Activated T-cell treated with anti-CD3 and anti-CD28 coated beads, Interleukin-2, amount 50 U/mL, for 24 hours (primary cell): ENCODE data around the gene PPP1R13B.

Source experiments
- DNase-seq: peaks from one replicate; pipeline ENCODE4 v3.0.0-alpha.2; 2020
- H3K27ac Mint-ChIP-seq: 2 replicates; pipeline ENCODE4 v1.8.0; 2020; ENCODE audit warnings: mild to moderate bottlenecking, mixed read lengths
- H3K27me3 Mint-ChIP-seq: 2 replicates; pipeline ENCODE4 v1.8.0; 2020; ENCODE audit warnings: mixed read lengths
- H3K36me3 Mint-ChIP-seq: 2 replicates; pipeline ENCODE4 v1.8.0; 2020; ENCODE audit warnings: low read depth, mixed read lengths
- H3K4me1 Mint-ChIP-seq: 2 replicates; pipeline ENCODE4 v1.8.0; 2020; ENCODE audit warnings: low read depth, mixed read lengths
- H3K4me3 Mint-ChIP-seq: 2 replicates; pipeline ENCODE4 v1.8.0; 2020; ENCODE audit warnings: mild to moderate bottlenecking, moderate library complexity, mixed read lengths
- H3K9me3 Mint-ChIP-seq: 2 replicates; pipeline ENCODE4 v1.8.0; 2020; ENCODE audit warnings: mixed read lengths

The PPP1R13B gene

GRCh38 chr14:103770902-103771301, 76.5 kb downstream of the PPP1R13B start:
- Mint-ChIP-seq H3K4me3 (no peak overlapping the region), H3K4me1 (no peaks in the 10 kb centered on the region), H3K9me3 (no peaks in the 10 kb centered on the region), H3K27me3 (no peaks in the 10 kb centered on the region), H3K36me3 (peaks cover 18% of the 10 kb centered on the region), H3K27ac (no peak overlapping the region)
- no peak for DNase-seq

- no peak for DNase-seq
- Mint-ChIP-seq H3K4me3 (no peak overlapping the region), H3K4me1 (peaks cover under 1% of the 10 kb centered on the region), H3K36me3 (peaks cover 15% of the 10 kb centered on the region), H3K27me3 (no peaks in the 10 kb centered on the region), H3K27ac (no peak overlapping the region), H3K9me3 (no peaks in the 10 kb centered on the region)
These were observed 76.9 kb downstream of the PPP1R13B start for GRCh38 chr14:103770500-103770899.

- Mint-ChIP-seq H3K9me3 (no peaks in the 10 kb centered on the region), H3K27ac (no peak overlapping the region), H3K36me3 (peaks cover 19% of the 10 kb centered on the region), H3K27me3 (no peaks in the 10 kb centered on the region), H3K4me1 (peaks cover 10% of the 10 kb centered on the region), H3K4me3 (no peak overlapping the region)
- no peak for DNase-seq
These were observed 80.0 kb downstream of the PPP1R13B start for GRCh38 chr14:103767336-103767894.

- Mint-ChIP-seq H3K36me3 (peaks cover 9% of the 10 kb centered on the region), H3K4me1 (peaks cover 10% of the 10 kb centered on the region), H3K4me3 (no peak overlapping the region), H3K27me3 (no peaks in the 10 kb centered on the region), H3K9me3 (no peaks in the 10 kb centered on the region), H3K27ac (no peak overlapping the region)
- DNase-seq, result no peak
These were observed 81.8 kb downstream of the PPP1R13B start for GRCh38 chr14:103765526-103765925.

- Mint-ChIP-seq H3K9me3 (no peaks in the 10 kb centered on the region), H3K36me3 (peaks cover 9% of the 10 kb centered on the region), H3K4me3 (no peak overlapping the region), H3K4me1 (peaks cover 10% of the 10 kb centered on the region), H3K27me3 (no peaks in the 10 kb centered on the region), H3K27ac (peak overlapping the region; percentile 53)
- no peak for DNase-seq
These were observed 83.5 kb downstream of the PPP1R13B start for GRCh38 chr14:103763730-103764488.

DNA sequence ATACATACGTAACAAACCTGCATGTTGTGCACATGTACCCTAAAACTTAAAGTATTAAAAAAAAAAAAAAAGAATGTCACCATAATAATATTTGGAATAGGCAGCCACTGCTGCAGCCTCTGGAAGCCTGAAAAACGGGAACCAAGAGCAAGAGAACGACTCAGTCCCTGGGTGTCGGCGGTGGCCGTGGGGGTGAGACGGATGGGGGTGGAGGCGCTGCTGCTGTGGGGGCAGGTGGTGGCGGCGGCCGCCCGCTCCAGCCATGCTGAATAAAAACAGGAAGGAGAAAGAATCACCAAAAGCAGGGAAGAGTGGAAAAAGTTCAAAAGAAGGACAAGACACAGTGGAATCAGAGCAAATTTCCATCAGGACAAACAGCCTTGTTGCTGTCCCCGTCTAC, 84.8 kb downstream of the PPP1R13B start:
- peaks cover 9% of the 10 kb centered on the region for H3K36me3 Mint-ChIP-seq
- H3K4me1 Mint-ChIP-seq, result peaks cover 10% of the 10 kb centered on the region
- no peak overlapping the region for H3K27ac Mint-ChIP-seq
- no peaks in the 10 kb centered on the region for H3K9me3 Mint-ChIP-seq
- H3K4me3 Mint-ChIP-seq, result no peak overlapping the region
- no peak for DNase-seq
- H3K27me3 Mint-ChIP-seq, result no peaks in the 10 kb centered on the region

GRCh38 chr14:103762036-103762435, 85.3 kb downstream of the PPP1R13B start:
- Mint-ChIP-seq H3K36me3 (peaks cover 9% of the 10 kb centered on the region), H3K27me3 (no peaks in the 10 kb centered on the region), H3K27ac (no peak overlapping the region), H3K4me3 (no peak overlapping the region), H3K9me3 (no peaks in the 10 kb centered on the region), H3K4me1 (peaks cover 10% of the 10 kb centered on the region)
- no peak for DNase-seq

DNA sequence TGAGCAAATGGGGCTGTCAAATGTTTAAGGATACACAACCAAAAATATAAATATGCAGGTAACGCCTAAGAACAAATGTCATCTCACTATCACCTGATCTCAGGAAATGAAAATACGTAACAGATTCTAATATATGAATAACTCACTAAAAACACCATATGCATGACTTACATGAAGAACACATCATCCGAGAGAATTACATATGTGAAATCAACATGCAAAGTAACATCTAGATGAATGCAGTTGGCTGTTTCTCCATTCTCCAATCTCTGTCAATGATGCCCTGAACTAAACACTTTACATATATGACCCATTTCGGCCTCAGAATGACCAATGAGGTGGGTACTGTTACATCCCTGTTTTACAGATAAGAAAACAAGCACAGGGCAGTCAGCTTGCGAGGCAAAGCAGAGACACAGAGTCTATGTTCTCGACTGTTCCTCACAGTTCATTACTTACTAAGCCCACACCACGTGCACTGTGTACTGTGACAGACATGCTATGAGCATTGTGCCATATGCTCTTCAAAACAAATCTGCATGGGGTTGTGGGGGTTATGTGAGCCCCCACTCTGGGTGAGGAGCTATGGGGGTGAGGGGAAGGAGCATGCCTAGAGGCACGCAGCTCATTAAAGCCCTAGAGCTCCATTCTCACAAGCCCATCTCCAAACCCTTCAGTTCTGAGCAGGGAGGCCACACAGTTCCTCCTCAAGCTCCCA, 89.2 kb downstream of the PPP1R13B start:
- Mint-ChIP-seq H3K9me3 (no peaks in the 10 kb centered on the region), H3K4me3 (no peak overlapping the region), H3K4me1 (peaks cover 4% of the 10 kb centered on the region), H3K27me3 (no peaks in the 10 kb centered on the region), H3K36me3 (peaks cover 8% of the 10 kb centered on the region), H3K27ac (no peak overlapping the region)
- no peak for DNase-seq

DNA sequence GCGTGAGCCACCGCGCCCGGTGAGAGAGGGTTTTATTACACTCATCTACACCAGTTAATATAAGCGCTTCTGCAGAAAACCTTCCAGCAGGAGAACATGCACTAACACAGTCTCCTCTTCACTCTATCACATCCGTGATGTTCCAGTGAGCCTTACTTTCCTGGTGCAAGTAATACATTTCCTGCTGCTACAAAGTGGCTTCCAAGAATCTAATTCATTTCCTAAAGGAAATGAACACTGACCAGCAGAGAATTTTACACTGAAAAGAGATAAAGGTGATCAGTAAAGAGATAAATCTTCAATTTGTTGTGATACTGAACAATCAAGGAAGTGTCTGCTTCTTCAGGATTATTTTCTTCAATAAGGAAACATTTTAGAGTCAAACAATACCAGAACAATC, 92.3 kb downstream of the PPP1R13B start:
- H3K27ac Mint-ChIP-seq, result no peak overlapping the region
- H3K4me1 Mint-ChIP-seq, result peaks cover 4% of the 10 kb centered on the region
- no peaks in the 10 kb centered on the region for H3K27me3 Mint-ChIP-seq
- no peaks in the 10 kb centered on the region for H3K9me3 Mint-ChIP-seq
- DNase-seq, result no peak
- H3K36me3 Mint-ChIP-seq, result peaks cover 20% of the 10 kb centered on the region
- H3K4me3 Mint-ChIP-seq, result no peak overlapping the region

GRCh38 chr14:103753774-103754173, 93.6 kb downstream of the PPP1R13B start:
- H3K9me3 Mint-ChIP-seq, result no peaks in the 10 kb centered on the region
- no peak overlapping the region for H3K27ac Mint-ChIP-seq
- no peak overlapping the region for H3K4me3 Mint-ChIP-seq
- H3K27me3 Mint-ChIP-seq, result no peaks in the 10 kb centered on the region
- H3K36me3 Mint-ChIP-seq, result peaks cover 29% of the 10 kb centered on the region
- peaks cover 11% of the 10 kb centered on the region for H3K4me1 Mint-ChIP-seq
- DNase-seq, result no peak

- H3K9me3 Mint-ChIP-seq, result no peaks in the 10 kb centered on the region
- H3K36me3 Mint-ChIP-seq, result peaks cover 33% of the 10 kb centered on the region
- no peak overlapping the region for H3K27ac Mint-ChIP-seq
- H3K27me3 Mint-ChIP-seq, result no peaks in the 10 kb centered on the region
- H3K4me3 Mint-ChIP-seq, result no peak overlapping the region
- DNase-seq, result no peak
- peaks cover 18% of the 10 kb centered on the region for H3K4me1 Mint-ChIP-seq
These were observed 97.5 kb downstream of the PPP1R13B start for GRCh38 chr14:103749860-103750259.

DNA sequence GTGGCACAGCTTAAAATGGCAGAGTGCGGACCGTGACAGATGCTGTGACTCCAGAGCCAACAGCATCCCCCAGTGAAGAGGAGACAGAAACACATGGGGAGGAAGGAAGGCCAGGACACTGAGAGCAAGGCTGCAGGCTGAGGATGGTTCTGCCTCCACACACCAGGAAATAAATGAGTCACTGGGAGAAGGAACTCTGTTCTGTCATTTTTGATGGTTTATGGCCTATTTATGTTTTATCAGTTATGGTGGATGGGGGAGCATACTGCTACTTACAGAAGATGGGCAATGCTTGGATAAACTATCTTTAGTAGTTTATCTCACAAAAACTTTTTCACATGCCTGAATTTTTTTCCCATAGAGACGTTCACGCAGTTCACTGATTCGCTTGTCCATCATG, 97.9 kb downstream of the PPP1R13B start:
- H3K4me3 Mint-ChIP-seq, result no peak overlapping the region
- peaks cover 18% of the 10 kb centered on the region for H3K4me1 Mint-ChIP-seq
- peak; percentile 22 for DNase-seq
- H3K9me3 Mint-ChIP-seq, result no peaks in the 10 kb centered on the region
- H3K36me3 Mint-ChIP-seq, result peaks cover 35% of the 10 kb centered on the region
- no peaks in the 10 kb centered on the region for H3K27me3 Mint-ChIP-seq
- H3K27ac Mint-ChIP-seq, result peak overlapping the region; percentile 3

DNA sequence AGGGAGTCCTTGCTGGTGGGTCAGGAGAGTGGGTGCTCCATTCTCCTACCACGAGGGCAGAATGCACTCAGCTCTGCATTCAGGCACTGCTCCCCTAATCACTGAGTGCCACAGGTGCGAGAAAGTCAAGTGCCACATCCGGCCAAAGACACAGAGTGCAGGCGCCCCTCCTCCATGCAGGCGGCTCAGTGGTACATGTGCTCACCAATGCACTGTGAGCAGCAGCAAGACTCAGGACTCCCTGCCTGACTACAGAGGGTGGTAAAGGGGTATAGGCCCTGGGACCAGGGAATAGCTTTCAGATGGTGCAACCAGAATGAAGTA, 98.9 kb downstream of the PPP1R13B start:
- H3K4me3 Mint-ChIP-seq, result no peak overlapping the region
- no peaks in the 10 kb centered on the region for H3K9me3 Mint-ChIP-seq
- peaks cover 32% of the 10 kb centered on the region for H3K36me3 Mint-ChIP-seq
- H3K4me1 Mint-ChIP-seq, result peaks cover 18% of the 10 kb centered on the region
- peak overlapping the region; percentile 80 for H3K27ac Mint-ChIP-seq
- DNase-seq, result peak; percentile 68
- H3K27me3 Mint-ChIP-seq, result no peaks in the 10 kb centered on the region

DNA sequence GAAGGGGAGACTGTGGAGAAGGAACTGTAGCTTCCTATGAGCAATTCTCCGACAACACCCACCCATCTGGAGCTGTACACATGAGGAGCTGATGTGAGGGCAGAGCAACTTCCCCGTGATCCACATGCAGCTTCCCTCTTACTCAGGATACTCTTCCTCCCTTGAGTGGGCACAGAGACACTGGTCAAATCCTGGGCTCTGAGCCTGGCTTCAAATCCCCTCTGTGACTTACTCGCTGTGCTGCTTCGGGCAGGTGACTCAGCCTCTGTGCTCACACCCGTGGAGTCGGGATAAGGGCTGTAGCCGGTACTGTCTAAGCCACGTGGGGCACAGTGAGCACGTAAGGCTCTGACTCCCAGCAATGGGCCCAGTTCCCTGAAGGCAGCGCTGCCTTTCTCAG, 100.7 kb downstream of the PPP1R13B start:
- DNase-seq, result no peak
- Mint-ChIP-seq H3K27me3 (no peaks in the 10 kb centered on the region), H3K4me3 (no peak overlapping the region), H3K27ac (no peak overlapping the region), H3K4me1 (peaks cover 18% of the 10 kb centered on the region), H3K36me3 (peaks cover 29% of the 10 kb centered on the region), H3K9me3 (no peaks in the 10 kb centered on the region)

GRCh38 chr14:103745424-103745823, 102.0 kb downstream of the PPP1R13B start:
- Mint-ChIP-seq H3K27ac (no peak overlapping the region), H3K36me3 (peaks cover 38% of the 10 kb centered on the region), H3K4me3 (no peak overlapping the region), H3K9me3 (no peaks in the 10 kb centered on the region), H3K4me1 (peaks cover 18% of the 10 kb centered on the region), H3K27me3 (no peaks in the 10 kb centered on the region)
- DNase-seq, result no peak
